ENCODE measurements around the gene NR2C2.
A peak's percentile ranks its signal among the peaks of the same experiment; 100 is the strongest.

Gene NR2C2

GRCh38 chr3:15064299-15064834 lies 117.0 kb downstream of the NR2C2 start:
- DNase-seq (ENCODE audit: low spot score), result peak; percentile 45

GRCh38 chr3:15064835-15065549 lies 117.6 kb downstream of the NR2C2 start, which contains the start of gene MRPS25:
Gene MRPS25 (minus strand): TSS chr3:15065315. CDS start chr3:15065194, 121 bp downstream.
- peak; percentile 95 for DNase-seq (ENCODE audit: low spot score)

- DNase-seq (ENCODE audit: low spot score), result no peak
Measured at GRCh38 chr3:15065550-15066007, 118.2 kb downstream of the NR2C2 start.

- no peak for DNase-seq (ENCODE audit: low spot score)
Measured at GRCh38 chr3:15066467-15066866, 119.1 kb downstream of the NR2C2 start.

DNA sequence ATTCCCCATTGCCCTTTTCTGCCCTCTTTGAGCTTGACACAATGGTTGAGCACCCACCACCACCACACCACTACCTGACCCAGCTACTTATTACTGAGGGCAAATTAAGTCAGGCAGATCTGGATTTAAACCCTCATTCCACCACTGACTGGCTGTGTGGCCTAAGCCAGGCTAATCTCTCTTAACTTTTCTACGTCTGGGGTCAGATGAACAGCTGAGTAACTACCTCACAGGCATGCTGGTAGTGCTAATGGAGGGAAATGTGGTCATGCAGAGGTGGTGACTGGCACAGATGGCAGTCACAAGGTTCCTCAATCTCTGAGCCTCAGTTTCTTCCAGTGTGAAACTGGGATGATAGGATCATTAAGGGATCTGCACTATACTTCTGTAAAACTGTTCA lies 122.1 kb downstream of the NR2C2 start:
- no peak for DNase-seq (ENCODE audit: low spot score)

DNA sequence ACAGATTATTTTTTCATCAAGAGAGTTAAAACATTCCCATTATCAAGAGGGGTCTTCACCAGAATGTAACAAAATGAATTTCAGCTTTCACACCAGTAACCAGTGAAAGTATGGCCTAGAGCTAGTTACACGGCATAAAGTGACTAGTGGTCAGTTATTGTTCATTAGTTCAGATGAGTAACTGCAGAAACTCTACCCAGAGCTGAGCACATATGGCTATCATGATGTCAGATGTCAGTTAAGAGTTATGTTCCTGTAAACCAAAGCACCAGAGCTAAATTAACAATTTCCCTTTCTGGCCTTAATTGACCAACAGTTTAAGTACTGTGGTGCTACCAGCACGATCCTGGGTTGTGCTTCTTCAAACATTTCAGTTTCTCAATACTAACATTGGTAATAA lies 124.3 kb downstream of the NR2C2 start:
- no peak for DNase-seq (ENCODE audit: low spot score)

- DNase-seq (ENCODE audit: low spot score), result no peak
Measured at GRCh38 chr3:15074500-15074899, 127.1 kb downstream of the NR2C2 start.

- DNase-seq (ENCODE audit: low spot score), result peak; percentile 17
Measured at GRCh38 chr3:15079091-15079490, 131.7 kb downstream of the NR2C2 start.

- no peak for DNase-seq (ENCODE audit: low spot score)
Measured at GRCh38 chr3:15081960-15082664, 134.7 kb downstream of the NR2C2 start.

DNA sequence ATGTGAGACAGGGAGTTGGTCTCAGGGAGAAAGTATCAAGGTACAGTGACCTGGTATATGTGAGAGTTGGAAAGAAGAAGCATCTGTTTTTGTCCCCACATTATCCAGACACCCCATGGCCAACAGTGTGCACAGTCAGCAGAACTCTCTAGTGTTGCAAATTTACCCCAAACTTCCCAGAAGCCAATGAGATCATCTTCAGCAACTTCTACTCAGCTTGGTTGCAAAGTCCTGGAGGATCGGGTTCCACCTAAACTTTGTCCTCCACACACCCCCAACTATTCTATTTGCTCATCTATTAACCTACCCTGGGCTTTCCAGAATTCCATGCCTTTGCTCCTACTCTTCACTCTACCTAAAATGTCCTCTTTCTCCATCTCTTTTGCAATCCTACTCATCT lies 135.9 kb downstream of the NR2C2 start:
- no peak for DNase-seq (ENCODE audit: low spot score)

DNA sequence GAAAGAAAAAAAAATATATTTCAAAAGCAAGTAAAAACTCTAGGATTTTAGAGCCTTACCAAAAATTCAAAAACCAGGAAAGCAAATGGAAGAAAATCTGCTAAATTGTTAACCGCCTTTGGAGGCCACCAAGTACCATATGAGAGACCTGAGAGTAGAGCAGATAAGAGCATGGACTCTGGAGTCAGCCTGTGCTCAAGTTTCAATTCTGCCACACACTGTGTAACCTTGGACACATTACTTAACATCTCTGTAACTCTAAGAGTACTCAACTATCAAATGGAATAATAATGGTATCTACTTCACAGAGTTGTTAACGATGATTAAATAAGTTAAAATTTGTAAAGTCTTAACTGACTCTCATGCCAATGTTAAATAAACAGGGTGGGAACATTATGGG lies 138.9 kb downstream of the NR2C2 start:
- no peak for DNase-seq (ENCODE audit: low spot score)

DNA sequence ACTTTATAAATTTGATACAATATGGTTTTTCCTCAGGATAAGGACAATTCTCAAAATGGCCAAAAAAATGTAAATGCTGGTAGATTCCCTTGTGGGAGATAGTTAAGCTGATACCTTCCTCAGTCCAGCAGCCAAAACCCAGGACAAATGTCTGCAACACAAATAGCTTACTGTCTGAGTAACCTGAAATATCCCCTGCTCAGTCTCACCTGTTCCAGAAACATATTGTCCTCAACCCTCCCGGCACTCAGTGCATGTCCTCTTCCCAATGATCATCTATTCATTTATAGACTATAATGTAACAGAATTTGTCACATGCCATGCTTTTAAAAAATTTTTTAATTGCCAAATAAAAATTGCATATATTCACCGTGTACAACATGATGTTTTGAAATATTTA lies 139.3 kb downstream of the NR2C2 start:
- DNase-seq (ENCODE audit: low spot score), result no peak

GRCh38 chr3:15089201-15089600 lies 141.8 kb downstream of the NR2C2 start:
- no peak for DNase-seq (ENCODE audit: low spot score)

DNA sequence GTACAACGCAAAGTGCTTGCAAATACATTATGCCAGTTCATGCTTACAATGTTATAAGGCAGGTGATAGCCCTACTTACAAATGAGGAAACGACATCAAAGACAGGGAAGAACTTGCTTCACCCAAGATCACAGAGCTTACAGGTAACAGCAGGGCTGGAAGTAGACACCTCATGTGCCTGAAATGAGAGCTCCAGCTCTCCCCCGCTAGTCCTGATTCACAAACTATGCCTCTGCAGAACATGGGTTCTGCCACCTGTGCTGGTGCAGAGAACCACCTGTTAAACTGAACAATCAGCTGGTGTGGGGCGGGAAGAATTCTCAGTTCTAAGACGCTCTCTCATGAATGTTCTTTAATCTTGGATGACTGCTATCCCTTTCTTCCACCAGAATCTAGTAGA lies 144.2 kb downstream of the NR2C2 start:
- DNase-seq (ENCODE audit: low spot score), result no peak

DNA sequence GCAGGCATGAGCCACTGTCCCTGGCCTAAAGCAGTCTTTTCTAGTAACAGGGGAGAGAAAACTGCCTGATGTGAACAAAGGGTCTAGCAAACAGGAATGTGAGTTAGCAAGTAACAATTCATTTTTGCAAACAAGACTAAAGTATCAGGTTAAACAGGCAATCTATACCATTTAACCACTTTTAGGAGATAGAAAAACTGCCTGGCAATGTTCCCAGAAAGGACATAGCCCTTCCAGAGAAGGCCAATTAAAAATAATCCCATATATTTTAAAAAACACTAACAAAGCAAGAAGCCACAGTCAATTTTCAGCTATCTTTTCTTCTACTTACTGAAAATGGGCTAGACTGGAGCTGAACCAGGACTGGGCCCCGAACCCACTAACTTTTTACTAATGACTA lies 145.3 kb downstream of the NR2C2 start:
- no peak for DNase-seq (ENCODE audit: low spot score)

DNA sequence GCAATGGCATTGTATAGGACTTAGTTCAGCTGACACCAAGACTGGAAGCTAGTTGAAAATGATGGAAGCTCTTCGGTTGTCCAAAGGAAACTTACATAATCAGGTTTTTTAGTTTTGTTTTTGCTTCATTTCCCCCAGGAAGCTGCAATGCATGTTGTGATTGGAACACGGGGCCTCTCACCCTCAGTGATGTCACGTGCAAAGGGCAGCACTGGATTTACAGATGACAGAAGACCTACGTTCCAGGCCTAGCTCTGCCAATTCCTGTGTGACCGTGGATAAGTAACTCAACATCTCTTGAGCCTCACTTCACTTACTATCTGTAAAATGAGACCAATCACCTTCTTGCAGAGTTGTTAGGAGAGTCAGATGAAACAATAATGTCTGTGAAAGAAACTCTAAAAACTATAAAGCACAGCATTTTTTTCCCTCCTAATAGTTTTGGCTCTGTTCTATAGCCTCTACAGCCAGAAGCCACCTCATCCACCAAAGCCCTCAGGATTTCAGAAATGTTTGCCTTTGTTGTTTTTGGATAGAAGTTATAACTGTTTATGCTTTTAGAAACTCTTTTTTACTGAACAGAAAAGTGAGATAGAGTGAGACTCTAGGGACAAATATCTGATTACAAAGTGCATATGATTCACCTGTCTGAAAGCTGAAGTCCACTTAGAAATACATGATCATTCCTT lies 146.9 kb downstream of the NR2C2 start:
- no peak for DNase-seq (ENCODE audit: low spot score)

GRCh38 chr3:15096046-15096445 lies 148.7 kb downstream of the NR2C2 start:
- no peak for DNase-seq (ENCODE audit: low spot score)

DNA sequence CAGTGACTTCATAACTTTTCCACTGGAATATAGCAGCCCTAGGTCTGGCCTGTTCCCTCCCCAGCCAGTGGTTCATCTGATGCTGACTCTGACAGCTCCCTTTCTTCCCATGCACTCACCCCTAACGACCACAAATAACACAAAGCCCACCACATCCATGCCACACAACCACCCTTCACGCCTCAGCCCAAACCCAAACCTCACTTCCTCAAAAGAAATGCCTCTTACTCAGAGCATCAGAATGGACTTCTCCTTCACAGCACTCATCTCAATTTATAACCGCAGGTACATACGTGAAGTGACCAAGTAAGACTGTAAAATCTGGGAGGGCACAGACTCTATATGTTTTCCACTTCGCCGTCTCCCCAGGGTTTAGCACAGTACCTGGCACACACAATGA lies 150.5 kb downstream of the NR2C2 start:
- peak; percentile 76 for DNase-seq (ENCODE audit: low spot score)

All from NAMALWA (cell line).